Smooth muscle cell (in vitro differentiated cells): ENCODE results near the gene HERC2. TPM values are rescaled to one million over a fixed set of nuclear protein-coding genes. Genes with fewer than 3 reads are reported as not detected.
"Not testable (repeated sequence)": the region's sequence is repeated elsewhere in the genome, so short reads cannot be mapped to it uniquely, and the experiment has no call there.

Source experiments
- DNase-seq: peaks from one replicate; lab custom pipeline; 2025; ENCODE audit not compliant: unreplicated experiment; lab: John Stamatoyannopoulos, UW
- H2AFZ ChIP-seq: fragments of 200-600 bp; sonication (generic); 2 replicates; pipeline ENCODE4 v1.6.0; 2016; ENCODE audit warnings: antibody characterized with exemption, low read depth, mild to moderate bottlenecking
- H3F3A ChIP-seq: fragments of 200-600 bp; sonication (generic); 2 replicates; pipeline ENCODE4 v1.6.0; 2017; ENCODE audit warnings: antibody characterized with exemption, low read depth
- H3K27ac ChIP-seq: fragments of 200-600 bp; sonication (generic); 2 replicates; pipeline ENCODE4 v1.5.1; 2016; ENCODE audit warnings: low read depth, mild to moderate bottlenecking
- H3K27me3 ChIP-seq: fragments of 200-600 bp; sonication (generic); 2 replicates; pipeline ENCODE4 v1.6.1; 2016; ENCODE audit warnings: low read depth, mild to moderate bottlenecking
- H3K36me3 ChIP-seq: fragments of 200-600 bp; sonication (generic); 2 replicates; pipeline ENCODE4 v1.5.1; 2016; ENCODE audit warnings: low read depth
- H3K4me1 ChIP-seq: fragments of 200-600 bp; sonication (generic); 2 replicates; pipeline ENCODE4 v1.5.1; 2016; ENCODE audit warnings: low read depth
- H3K4me2 ChIP-seq: fragments of 200-600 bp; sonication (generic); 2 replicates; pipeline ENCODE4 v1.6.0; 2016; ENCODE audit warnings: mild to moderate bottlenecking
- H3K4me3 ChIP-seq: fragments of 200-600 bp; sonication (generic); 2 replicates; pipeline ENCODE4 v1.5.1; 2016; ENCODE audit warnings: mild to moderate bottlenecking
- H3K79me2 ChIP-seq: fragments of 200-600 bp; sonication (generic); 2 replicates; pipeline ENCODE4 v1.6.0; 2016; ENCODE audit warnings: low read depth, mild to moderate bottlenecking
- H3K9ac ChIP-seq: fragments of 200-600 bp; sonication (generic); 2 replicates; pipeline ENCODE4 v1.6.0; 2016; ENCODE audit warnings: low read depth
- H3K9me3 ChIP-seq: fragments of 200-600 bp; sonication (generic); replicated peaks from 2 replicates; pipeline ENCODE4 v1.5.1; 2016; ENCODE audit warnings: low read depth
- H4K20me1 ChIP-seq: fragments of 200-600 bp; sonication (generic); 2 replicates; pipeline ENCODE4 v1.6.0; 2016; ENCODE audit warnings: low read depth
- WGBS: methylation state at CpG from one replicate; pipeline ENCODE4 v1.1.7; 2016; ENCODE audit warnings: low lambda C conversion rate; 5-methylcytosine and 5-hydroxymethylcytosine counted together
- polyA plus RNA-seq: library from polyadenylated mRNA; unstranded; fragments of >200 nt; fragmentation: Nextera tagmentation; extraction: Ambion mirVana; gene quantifications from 2 replicates; pipeline ENCODE4 v1.2.1, GENCODE V29; 2016
- total RNA-seq: library from RNA; depleted of rRNA; stranded (reverse); fragments of >200 nt; gene quantifications from 2 replicates; pipeline ENCODE4 v1.2.3, GENCODE V29; 2014

The HERC2 gene, protein sequence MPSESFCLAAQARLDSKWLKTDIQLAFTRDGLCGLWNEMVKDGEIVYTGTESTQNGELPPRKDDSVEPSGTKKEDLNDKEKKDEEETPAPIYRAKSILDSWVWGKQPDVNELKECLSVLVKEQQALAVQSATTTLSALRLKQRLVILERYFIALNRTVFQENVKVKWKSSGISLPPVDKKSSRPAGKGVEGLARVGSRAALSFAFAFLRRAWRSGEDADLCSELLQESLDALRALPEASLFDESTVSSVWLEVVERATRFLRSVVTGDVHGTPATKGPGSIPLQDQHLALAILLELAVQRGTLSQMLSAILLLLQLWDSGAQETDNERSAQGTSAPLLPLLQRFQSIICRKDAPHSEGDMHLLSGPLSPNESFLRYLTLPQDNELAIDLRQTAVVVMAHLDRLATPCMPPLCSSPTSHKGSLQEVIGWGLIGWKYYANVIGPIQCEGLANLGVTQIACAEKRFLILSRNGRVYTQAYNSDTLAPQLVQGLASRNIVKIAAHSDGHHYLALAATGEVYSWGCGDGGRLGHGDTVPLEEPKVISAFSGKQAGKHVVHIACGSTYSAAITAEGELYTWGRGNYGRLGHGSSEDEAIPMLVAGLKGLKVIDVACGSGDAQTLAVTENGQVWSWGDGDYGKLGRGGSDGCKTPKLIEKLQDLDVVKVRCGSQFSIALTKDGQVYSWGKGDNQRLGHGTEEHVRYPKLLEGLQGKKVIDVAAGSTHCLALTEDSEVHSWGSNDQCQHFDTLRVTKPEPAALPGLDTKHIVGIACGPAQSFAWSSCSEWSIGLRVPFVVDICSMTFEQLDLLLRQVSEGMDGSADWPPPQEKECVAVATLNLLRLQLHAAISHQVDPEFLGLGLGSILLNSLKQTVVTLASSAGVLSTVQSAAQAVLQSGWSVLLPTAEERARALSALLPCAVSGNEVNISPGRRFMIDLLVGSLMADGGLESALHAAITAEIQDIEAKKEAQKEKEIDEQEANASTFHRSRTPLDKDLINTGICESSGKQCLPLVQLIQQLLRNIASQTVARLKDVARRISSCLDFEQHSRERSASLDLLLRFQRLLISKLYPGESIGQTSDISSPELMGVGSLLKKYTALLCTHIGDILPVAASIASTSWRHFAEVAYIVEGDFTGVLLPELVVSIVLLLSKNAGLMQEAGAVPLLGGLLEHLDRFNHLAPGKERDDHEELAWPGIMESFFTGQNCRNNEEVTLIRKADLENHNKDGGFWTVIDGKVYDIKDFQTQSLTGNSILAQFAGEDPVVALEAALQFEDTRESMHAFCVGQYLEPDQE (N-terminal part only)
- total RNA-seq (23.4 and 33.1 TPM in 2 replicates), polyA plus RNA-seq (19.9 and 30.6 TPM in 2 replicates)

DNA sequence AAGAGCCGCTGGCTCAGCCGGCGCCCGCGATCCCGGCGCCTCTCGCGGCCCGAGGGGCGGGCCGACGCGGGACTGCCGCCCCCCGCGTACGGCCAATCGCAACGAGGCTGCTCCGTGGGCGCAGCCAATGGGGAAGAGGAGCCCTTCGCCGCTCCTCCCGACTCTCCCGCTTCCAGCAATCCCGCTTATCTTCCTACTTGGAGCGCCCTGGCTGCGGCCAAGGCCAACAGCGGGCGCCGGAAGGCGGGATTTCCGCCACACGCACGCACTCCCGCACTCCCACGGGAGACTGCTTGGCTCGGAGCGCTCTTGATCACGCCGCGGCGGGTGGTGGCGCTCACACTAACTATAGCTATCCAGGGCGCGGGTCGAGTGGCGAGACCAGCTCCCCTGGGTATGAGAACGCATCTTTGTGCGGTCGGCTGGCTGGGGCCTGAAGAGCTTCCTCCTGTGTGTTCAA lies at the start of gene HERC2:
TSS of gene HERC2 (minus strand) at position 51 of the 460 bp plus-strand sequence. CDS start 746 bp downstream, outside the sequence.
- H2AFZ ChIP-seq, DNase-seq, H3F3A ChIP-seq, H3K27me3 ChIP-seq, H3K4me1 ChIP-seq, H3K36me3 ChIP-seq, H3K9me3 ChIP-seq, H3K9ac ChIP-seq, H4K20me1 ChIP-seq, H3K79me2 ChIP-seq, H3K27ac ChIP-seq: not testable (repeated sequence)
- no CpG with 5 or more reads among the region's 52 CpGs for WGBS
- Histone ChIP-seq H3K4me3 (peak within 1 kb of the TSS; percentile 53), H3K4me2 (peak within 1 kb of the TSS; percentile 80)

DNA sequence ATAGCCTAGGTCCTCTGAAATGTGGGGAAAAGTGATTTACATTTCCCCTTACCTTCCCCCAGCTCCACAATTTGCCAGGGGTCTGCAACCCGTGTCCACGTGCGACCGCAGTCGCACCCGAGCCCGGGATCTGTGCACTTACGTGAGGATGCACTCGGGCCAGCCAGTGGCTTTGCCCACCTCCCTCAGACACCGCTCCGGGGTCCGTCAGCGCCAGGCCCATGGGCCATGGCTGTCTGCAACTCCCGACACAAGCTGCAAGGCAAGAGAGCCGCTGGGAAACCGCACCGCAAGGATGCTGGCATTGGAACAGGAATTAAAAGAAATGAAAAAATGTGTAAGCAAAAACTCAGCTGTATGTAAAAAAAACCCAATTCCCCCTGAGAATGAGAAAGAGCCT lies 43.5 kb upstream of the HERC2 start:
- DNase-seq, H4K20me1 ChIP-seq, H3K27ac ChIP-seq, H3K9me3 ChIP-seq, H3K4me1 ChIP-seq, H3F3A ChIP-seq, H3K27me3 ChIP-seq, H3K36me3 ChIP-seq, H3K4me2 ChIP-seq, H3K4me3 ChIP-seq, H3K79me2 ChIP-seq, H2AFZ ChIP-seq, H3K9ac ChIP-seq: not testable (repeated sequence)
- 92% methylated on average over 7 of the region's 17 CpGs for WGBS

DNA sequence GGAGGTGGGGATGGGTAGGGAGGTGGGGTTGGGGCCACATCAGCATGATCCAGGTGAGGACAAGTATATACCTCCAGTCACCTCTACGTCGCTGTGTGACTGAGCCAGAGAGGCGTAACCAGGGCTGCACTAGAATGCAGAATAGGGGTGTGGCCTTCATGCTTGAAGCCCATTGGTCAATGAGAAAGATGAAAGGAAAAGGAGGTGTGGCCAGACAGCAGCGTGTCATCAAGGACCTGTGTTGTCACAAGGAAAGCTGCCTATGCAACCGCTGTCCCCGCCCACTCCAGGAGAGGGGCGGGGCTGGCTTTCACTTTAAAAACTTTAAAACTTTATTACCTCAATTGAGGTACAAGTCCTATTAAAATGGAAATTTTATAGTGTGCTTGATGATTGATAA lies 36.0 kb upstream of the HERC2 start, which contains the start of gene GOLGA6L24:
TSS of gene GOLGA6L24 (minus strand) at position 101 of the 400 bp plus-strand sequence. CDS start at position 40, 61 bp downstream.
- not testable (repeated sequence) for H3K36me3 ChIP-seq, H3K4me2 ChIP-seq, H3K27me3 ChIP-seq, H3F3A ChIP-seq, H2AFZ ChIP-seq, H3K4me1 ChIP-seq, DNase-seq, H4K20me1 ChIP-seq, H3K4me3 ChIP-seq, H3K9me3 ChIP-seq, H3K9ac ChIP-seq, H3K27ac ChIP-seq, H3K79me2 ChIP-seq
- no CpG with 5 or more reads among the region's 7 CpGs for WGBS

- Histone ChIP-seq H3K4me3 (peak overlapping the region; percentile 53), H3K79me2 (peaks cover 10% of the 10 kb centered on the region), H3K4me2 (peak overlapping the region; percentile 80)
- not testable (repeated sequence) for H3K9ac ChIP-seq, H4K20me1 ChIP-seq, H3K36me3 ChIP-seq, H3K4me1 ChIP-seq, H3K27me3 ChIP-seq, DNase-seq, H3K27ac ChIP-seq, H3K9me3 ChIP-seq, H3F3A ChIP-seq, H2AFZ ChIP-seq
- 3% methylated on average over 16 of the region's 39 CpGs for WGBS
These were observed 461 bp downstream of the HERC2 start for GRCh38 chr15:28321358-28322078.

DNA sequence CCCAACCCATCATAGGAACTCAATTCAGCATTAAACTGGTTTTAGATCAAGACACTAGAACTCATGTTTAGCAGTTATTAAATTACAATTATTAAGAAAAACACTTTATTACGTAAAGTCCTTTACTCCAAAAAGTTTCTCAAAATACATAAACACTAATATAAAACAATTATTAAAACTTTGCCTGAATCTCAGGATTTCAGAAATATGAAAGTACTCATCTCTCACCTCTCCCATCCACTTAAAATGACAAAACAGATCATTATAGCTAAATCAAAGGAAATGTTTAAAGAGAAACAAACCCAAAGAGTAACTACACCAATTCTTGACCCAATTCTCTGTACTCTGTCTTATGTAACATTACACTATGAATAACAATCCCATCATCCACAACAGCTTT lies 2.3 kb downstream of the HERC2 start:
- not testable (repeated sequence) for H3K4me3 ChIP-seq, H3K4me2 ChIP-seq, H3K27me3 ChIP-seq, H2AFZ ChIP-seq, DNase-seq, H3K9me3 ChIP-seq, H3K36me3 ChIP-seq, H3K9ac ChIP-seq, H3K4me1 ChIP-seq, H3K27ac ChIP-seq, H3F3A ChIP-seq, H4K20me1 ChIP-seq
- WGBS, result 96% methylated on average over 1 of the region's 1 CpG
- H3K79me2 ChIP-seq, result peaks cover 15% of the 10 kb centered on the region

- H3K9me3 ChIP-seq, H3K9ac ChIP-seq, H3K4me3 ChIP-seq, H3K27me3 ChIP-seq, H3K4me1 ChIP-seq, H3F3A ChIP-seq, DNase-seq, H3K4me2 ChIP-seq, H3K36me3 ChIP-seq, H3K27ac ChIP-seq, H2AFZ ChIP-seq, H4K20me1 ChIP-seq: not testable (repeated sequence)
- H3K79me2 ChIP-seq, result peaks cover 15% of the 10 kb centered on the region
- WGBS, result 86% methylated on average over 1 of the region's 3 CpGs
These were observed 3.2 kb downstream of the HERC2 start for GRCh38 chr15:28318828-28319227.

- H3K36me3 ChIP-seq, H3K27me3 ChIP-seq, H4K20me1 ChIP-seq, H3K9ac ChIP-seq, H3K4me3 ChIP-seq, H3K27ac ChIP-seq, DNase-seq, H3K4me1 ChIP-seq, H3K4me2 ChIP-seq, H2AFZ ChIP-seq, H3K9me3 ChIP-seq, H3F3A ChIP-seq: not testable (repeated sequence)
- WGBS, result 92% methylated on average over 13 of the region's 13 CpGs
- peaks cover 15% of the 10 kb centered on the region for H3K79me2 ChIP-seq
These were observed 3.9 kb downstream of the HERC2 start for GRCh38 chr15:28318122-28318521.
